Chondrocyte (in vitro differentiated cells): ENCODE data around the gene FAM227B. TPM values are rescaled to one million over a fixed set of nuclear protein-coding genes. Genes with fewer than 3 reads are reported as not detected.
"Not testable (repeated sequence)": the region's sequence is repeated elsewhere in the genome, so short reads cannot be mapped to it uniquely, and the experiment has no call there.

Source experiments
- DNase-seq: peaks from one replicate; pipeline ENCODE4 v3.0.0; 2021; ENCODE audit warnings: mixed read lengths, low spot score
- H3K27ac Mint-ChIP-seq: one replicate; pipeline ENCODE4 v1.8.0; 2021; ENCODE audit warnings: mild to moderate bottlenecking, moderate library complexity, mixed read lengths; ENCODE audit not compliant: unreplicated experiment
- H3K27me3 Mint-ChIP-seq: 2 replicates; pipeline ENCODE4 v1.8.0; 2021; ENCODE audit warnings: low read depth, mixed read lengths
- H3K36me3 Mint-ChIP-seq: 2 replicates; pipeline ENCODE4 v1.8.0; 2021; ENCODE audit warnings: low read depth, mixed read lengths
- H3K4me1 Mint-ChIP-seq: 2 replicates; pipeline ENCODE4 v1.8.0; 2021; ENCODE audit warnings: low read depth, mild to moderate bottlenecking, mixed read lengths
- H3K4me3 Mint-ChIP-seq: one replicate; pipeline ENCODE4 v1.8.0; 2021; ENCODE audit warnings: mild to moderate bottlenecking, moderate library complexity, mixed read lengths; ENCODE audit not compliant: unreplicated experiment
- H3K9me3 Mint-ChIP-seq: 2 replicates; pipeline ENCODE4 v1.8.0; 2021; ENCODE audit warnings: low read depth, mixed read lengths
- CTCF ChIP-seq: fragments of 200-600 bp; sonication (generic); IDR thresholded peaks from 2 replicates; pipeline ENCODE4 v1.5.0; 2021; ENCODE audit warnings: antibody characterized with exemption, mild to moderate bottlenecking, moderate library complexity
- total RNA-seq: library from RNA; stranded (reverse); gene quantifications from 3 replicates; pipeline ENCODE4 v1.2.1, GENCODE V29; 2021

FAM227B gene
- total RNA-seq, 1 donor from 2014 or later, result 2.2 TPM

GRCh38 chr15:49528289-49528688 is 92.3 kb downstream of the FAM227B start:
- Mint-ChIP-seq H3K4me1 (no peaks in the 10 kb centered on the region), H3K4me3 (no peak overlapping the region), H3K27ac (no peak overlapping the region), H3K9me3 (peaks cover 15% of the 10 kb centered on the region), H3K36me3 (peaks cover 3% of the 10 kb centered on the region), H3K27me3 (peaks cover 11% of the 10 kb centered on the region)
- TF ChIP-seq CTCF, result no peak
- DNase-seq, result no peak

- Mint-ChIP-seq H3K9me3 (peaks cover 20% of the 10 kb centered on the region), H3K27me3 (peaks cover 11% of the 10 kb centered on the region), H3K4me3 (no peak overlapping the region), H3K36me3 (peaks cover 5% of the 10 kb centered on the region), H3K4me1 (no peaks in the 10 kb centered on the region), H3K27ac (no peak overlapping the region)
- DNase-seq, result no peak
- TF ChIP-seq CTCF, result peak; percentile 30
Observed at GRCh38 chr15:49521802-49522201, 98.8 kb downstream of the FAM227B start.

GRCh38 chr15:49512739-49513138 is 107.9 kb downstream of the FAM227B start:
- not testable (repeated sequence) for H3K36me3 Mint-ChIP-seq, H3K4me1 Mint-ChIP-seq, H3K9me3 Mint-ChIP-seq, H3K4me3 Mint-ChIP-seq, DNase-seq, H3K27ac Mint-ChIP-seq
- H3K27me3 Mint-ChIP-seq, result peaks cover 27% of the 10 kb centered on the region

- no peak for DNase-seq
- Mint-ChIP-seq H3K27me3 (peaks cover 4% of the 10 kb centered on the region), H3K36me3 (peaks cover 1% of the 10 kb centered on the region), H3K27ac (no peak overlapping the region), H3K4me3 (no peak overlapping the region), H3K4me1 (no peaks in the 10 kb centered on the region), H3K9me3 (peaks cover 9% of the 10 kb centered on the region)
- no peak for TF ChIP-seq CTCF
Observed at GRCh38 chr15:49507261-49507660, 113.4 kb downstream of the FAM227B start.

GRCh38 chr15:49506341-49506740 is 114.3 kb downstream of the FAM227B start:
- Mint-ChIP-seq H3K36me3 (peaks cover 1% of the 10 kb centered on the region), H3K4me3 (no peak overlapping the region), H3K27ac (no peak overlapping the region), H3K9me3 (peaks cover 10% of the 10 kb centered on the region), H3K4me1 (no peaks in the 10 kb centered on the region), H3K27me3 (peaks cover 4% of the 10 kb centered on the region)
- TF ChIP-seq CTCF, result no peak
- no peak for DNase-seq

GRCh38 chr15:49501586-49501985 is 119.0 kb downstream of the FAM227B start:
- H3K4me1 Mint-ChIP-seq, result no peaks in the 10 kb centered on the region
- H3K27ac Mint-ChIP-seq, result no peak overlapping the region
- H3K36me3 Mint-ChIP-seq, result peaks cover 1% of the 10 kb centered on the region
- H3K4me3 Mint-ChIP-seq, result no peak overlapping the region
- TF ChIP-seq CTCF, result no peak
- no peak for DNase-seq
- H3K9me3 Mint-ChIP-seq, result peaks cover 16% of the 10 kb centered on the region
- no peaks in the 10 kb centered on the region for H3K27me3 Mint-ChIP-seq
